HepG2 (cell line): ENCODE data around the gene DOK1. TPM values are rescaled to one million over a fixed set of nuclear protein-coding genes. Genes with fewer than 3 reads are reported as not detected.
A peak's percentile ranks its signal among the peaks of the same experiment; 100 is the strongest.

ENCODE experiments used
- ARID4A ChIP-seq: sonication (generic); formaldehyde crosslinking; IDR thresholded peaks from 2 replicates; pipeline ENCODE4 v1.5.0; 2020; ENCODE audit warnings: mild to moderate bottlenecking, missing genetic modification reagents, borderline replicate concordance
- ATF7-NPFF ChIP-seq: sonication (generic); formaldehyde crosslinking; IDR thresholded peaks from 2 replicates; pipeline ENCODE4 v1.8.1; 2023; ENCODE audit warnings: mild to moderate bottlenecking, low read depth, missing genetic modification reagents, moderate library complexity
- E2F1 ChIP-seq: sonication (generic); formaldehyde crosslinking; IDR thresholded peaks from 2 replicates; pipeline ENCODE4 v1.5.0; 2020; ENCODE audit warnings: missing genetic modification reagents
- GMEB2 ChIP-seq: IDR thresholded peaks from 2 replicates; pipeline ENCODE4 v1.6.1; 2016; ENCODE audit warnings: missing biosample characterization, missing genetic modification reagents, low read depth
- HNRNPH1 ChIP-seq: fragments of 200-400 bp; formaldehyde crosslinking; optimal IDR thresholded peaks from 2 replicates; pipeline ENCODE3; 2017; ENCODE audit warnings: mild to moderate bottlenecking, low read depth, low read length
- MLXIP ChIP-seq: sonication (generic); formaldehyde crosslinking; IDR thresholded peaks from 2 replicates; pipeline ENCODE4 v1.9.0; 2021; ENCODE audit warnings: missing genetic modification reagents, borderline replicate concordance
- NBN ChIP-seq: fragments of 450-650 bp; conservative IDR thresholded peaks from 2 replicates; pipeline ENCODE4 v1.6.1; 2017
- NR2F2 ChIP-seq: IDR thresholded peaks from 2 replicates; pipeline ENCODE4 v1.6.1; 2012; ENCODE audit warnings: low read depth, inconsistent platforms, borderline replicate concordance
- SETDB1 ChIP-seq: sonication (generic); formaldehyde crosslinking; IDR thresholded peaks from 2 replicates; pipeline ENCODE4 v1.5.1; 2020; ENCODE audit warnings: missing genetic modification reagents, mild to moderate bottlenecking, borderline replicate concordance
- SRSF9 ChIP-seq: fragments of 200-400 bp; formaldehyde crosslinking; IDR thresholded peaks from 2 replicates; pipeline ENCODE4 v1.6.1; 2018; ENCODE audit warnings: borderline replicate concordance, mild to moderate bottlenecking, low read depth, low read length; ENCODE audit not compliant: insufficient read depth, poor library complexity, severe bottlenecking
- UBTF ChIP-seq: sonication (generic); formaldehyde crosslinking; IDR thresholded peaks from 2 replicates; pipeline ENCODE4 v1.4.0; 2020; ENCODE audit warnings: mild to moderate bottlenecking, missing genetic modification reagents
- WIZ ChIP-seq: sonication (generic); formaldehyde crosslinking; IDR thresholded peaks from 2 replicates; pipeline ENCODE4 v1.5.1; 2020; ENCODE audit warnings: mild to moderate bottlenecking, missing genetic modification reagents
- ZNF564 ChIP-seq: sonication (generic); formaldehyde crosslinking; IDR thresholded peaks from 2 replicates; pipeline ENCODE4 v1.8.1; 2023; ENCODE audit warnings: mild to moderate bottlenecking, missing genetic modification reagents
- ZNF670 ChIP-seq: sonication (generic); formaldehyde crosslinking; IDR thresholded peaks from 2 replicates; pipeline ENCODE4 v1.8.0; 2022; ENCODE audit warnings: mild to moderate bottlenecking, missing genetic modification reagents, borderline replicate concordance
- polyA plus RNA-seq, 8 experiments: library from polyadenylated mRNA; depleted of rRNA in 3 of 8; stranded (reverse) in 7 of 8; unstranded in 1 of 8; fragments of >200 nt; fragmentation: Illumina TruSeq in 4 of 8; extraction: Trizol in 4 of 8; gene quantifications; 2 replicates each; pipeline versions ENCODE4 v1.2.1 to v1.2.3, GENCODE V29; 2011 to 2016; ENCODE audit warnings: low read depth in 4 of 8, missing spikeins in 1 of 8, mixed read lengths in 1 of 8; ENCODE audit not compliant: insufficient read depth in 1 of 8
- total RNA-seq, 5 experiments: library from RNA; depleted of rRNA; stranded (reverse); fragments of >200 nt; fragmentation: Illumina TruSeq; extraction: Trizol; gene quantifications; 2 replicates each; pipeline ENCODE4 v1.2.3, GENCODE V29; 2016; ENCODE audit warnings: low read depth in 1 of 5

DOK1 gene
- total and polyA plus RNA-seq, 2 of the 13 experiments (the other 11 are each of a cell fraction or from before 2014, with no cell fraction given): 0.53 to 0.74 TPM

GRCh38 chr2:74525717-74526648 is 28.5 kb upstream of the DOK1 start, which contains the start of gene DQX1 (continued):
- TF ChIP-seq WIZ (CRISPR knock-in tag): no peak; the same call in 1 of the 2 replicates
- TF ChIP-seq ZNF564 (CRISPR knock-in tag): no peak
- peak; percentile 38; the same call in 1 of the 2 replicates for TF ChIP-seq GMEB2 (CRISPR knock-in tag)
- TF ChIP-seq NR2F2: 0 out of 2 replicates have a peak, but pooled peaks have one; percentile 19
- TF ChIP-seq MLXIP (CRISPR knock-in tag): no peak
- no peak for TF ChIP-seq SETDB1 (CRISPR knock-in tag)
- TF ChIP-seq ATF7-NPFF (CRISPR knock-in tag): peak; percentile 62; the same call in 1 of the 2 replicates
- TF ChIP-seq UBTF (CRISPR knock-in tag): peak; percentile 46; the same call in 1 of the 2 replicates
- peak; percentile 41; the same call in 1 of the 2 replicates for TF ChIP-seq ZNF670
- no peak for TF ChIP-seq NBN
- no peak for TF ChIP-seq SRSF9
- TF ChIP-seq E2F1: no peak
- TF ChIP-seq HNRNPH1: no peak
- TF ChIP-seq ARID4A: peak; percentile 71; the same call in 1 of the 2 replicates
